Germinal center (tissue), 1 donor: ENCODE results near the gene ELANE.

ENCODE experiments used
- DNase-seq: peaks from one replicate; pipeline ENCODE4 v3.0.0; 2012; ENCODE audit warnings: mixed read lengths, low spot score

Gene ELANE

GRCh38 chr19:852136-853013 lies at the start of gene ELANE:
Gene ELANE, plus strand, starts transcription at chr19:852303. Its CDS starts 26 bp downstream, at chr19:852329.
- DNase-seq = no peak

GRCh38 chr19:802498-803098 lies 49.5 kb upstream of the ELANE start:
- DNase-seq = no peak

- no peak for DNase-seq
These were observed 49.0 kb upstream of the ELANE start for GRCh38 chr19:803099-803561.

- no peak for DNase-seq
These were observed 48.3 kb upstream of the ELANE start for GRCh38 chr19:803686-804418.

GRCh38 chr19:804419-805165 lies 47.5 kb upstream of the ELANE start:
- DNase-seq = no peak

- DNase-seq = no peak
These were observed 46.9 kb upstream of the ELANE start for GRCh38 chr19:805166-805551.

- no peak for DNase-seq
These were observed 46.2 kb upstream of the ELANE start for GRCh38 chr19:805600-806550.

- no peak for DNase-seq
These were observed 45.2 kb upstream of the ELANE start for GRCh38 chr19:806815-807421.

- no peak for DNase-seq
These were observed 44.3 kb upstream of the ELANE start for GRCh38 chr19:807627-808422.

- DNase-seq = no peak
These were observed 43.7 kb upstream of the ELANE start for GRCh38 chr19:808423-808775.

GRCh38 chr19:810077-810855 lies 41.8 kb upstream of the ELANE start:
- DNase-seq = no peak

- DNase-seq = no peak
These were observed 41.1 kb upstream of the ELANE start for GRCh38 chr19:810883-811489.

GRCh38 chr19:811506-812048 lies 40.5 kb upstream of the ELANE start:
- no peak for DNase-seq

- no peak for DNase-seq
These were observed 39.9 kb upstream of the ELANE start for GRCh38 chr19:812049-812746.

- DNase-seq = no peak
These were observed 39.3 kb upstream of the ELANE start for GRCh38 chr19:812747-813218.

GRCh38 chr19:813219-814151 lies 38.6 kb upstream of the ELANE start:
- DNase-seq = no peak
